ENCODE data around the gene HLA-DMB. TPM values are rescaled to one million over a fixed set of nuclear protein-coding genes. Genes with fewer than 3 reads are reported as not detected.

HLA-DMB gene
- polyA plus RNA-seq, 1 donor from 2014 or later: 2.9 TPM

- Histone ChIP-seq H3K79me2 (replicated peaks; ENCODE audit: insufficient read depth, low read length) (no peaks in the 10 kb centered on the region), H3K36me3 (ENCODE audit: insufficient read depth, low read length) (no peaks in the 10 kb centered on the region), H3K4me3 (ENCODE audit: low read length) (no peak overlapping the region), H3K9ac (ENCODE audit: low read length) (no peak overlapping the region), H3K27ac (ENCODE audit: low read length) (no peak overlapping the region), H3K27me3 (ENCODE audit: insufficient read depth, low read depth, low read length) (no peaks in the 10 kb centered on the region), H3K9me3 (ENCODE audit: low read length) (no peaks in the 10 kb centered on the region), H4K20me1 (ENCODE audit: insufficient read depth) (no peaks in the 10 kb centered on the region), H3K4me2 (ENCODE audit: low read length) (no peak overlapping the region), H2AFZ (ENCODE audit: low read depth, low read length) (no peak overlapping the region), H3F3A (ENCODE audit: insufficient read depth, low read length, poor library complexity, severe bottlenecking) (no peaks in the 10 kb centered on the region), H3K9me2 (ENCODE audit: insufficient read depth, low read length) (no peaks in the 10 kb centered on the region)
- TF ChIP-seq MXI1 (conservative IDR thresholded peaks at IDR 0.05; ENCODE audit: poor library complexity, severe bottlenecking): no peak
- no peak for TF ChIP-seq SMC3 (conservative IDR thresholded peaks at IDR 0.05; ENCODE audit: poor library complexity)
Observed at GRCh38 chr6:32906539-32906938, 34.3 kb downstream of the HLA-DMB start.

DNA sequence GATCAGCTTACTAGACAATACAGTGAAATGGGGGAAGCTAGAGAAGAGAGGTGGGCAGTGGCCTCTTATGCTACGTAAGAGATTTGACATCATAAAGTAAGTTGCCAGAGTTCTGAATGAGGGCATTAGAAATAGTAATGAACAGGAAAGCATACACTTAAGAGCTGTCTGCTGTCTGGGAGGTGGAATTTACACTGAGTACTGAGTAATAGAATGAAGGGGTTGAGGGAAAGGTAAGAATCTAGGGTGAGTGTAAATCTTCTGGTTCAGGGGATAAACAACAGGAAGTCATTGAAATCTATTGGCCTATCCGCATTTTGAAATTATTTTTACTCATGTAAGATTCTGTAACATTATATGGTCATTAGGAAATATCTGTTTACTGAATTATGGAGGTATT, 35.8 kb downstream of the HLA-DMB start:
- Histone ChIP-seq H3K9ac (ENCODE audit: low read length) (no peak overlapping the region), H3K27me3 (ENCODE audit: insufficient read depth, low read depth, low read length) (no peaks in the 10 kb centered on the region), H3K79me2 (replicated peaks; ENCODE audit: insufficient read depth, low read length) (no peaks in the 10 kb centered on the region), H2AFZ (ENCODE audit: low read depth, low read length) (no peak overlapping the region), H3K4me3 (ENCODE audit: low read length) (no peak overlapping the region), H4K20me1 (ENCODE audit: insufficient read depth) (no peaks in the 10 kb centered on the region), H3F3A (ENCODE audit: insufficient read depth, low read length, poor library complexity, severe bottlenecking) (no peaks in the 10 kb centered on the region), H3K36me3 (ENCODE audit: insufficient read depth, low read length) (no peaks in the 10 kb centered on the region), H3K9me2 (ENCODE audit: insufficient read depth, low read length) (no peaks in the 10 kb centered on the region), H3K4me2 (ENCODE audit: low read length) (no peak overlapping the region), H3K27ac (ENCODE audit: low read length) (no peak overlapping the region), H3K9me3 (ENCODE audit: low read length) (no peaks in the 10 kb centered on the region)
- TF ChIP-seq EP300 (conservative IDR thresholded peaks at IDR 0.05; ENCODE audit: poor library complexity, severe bottlenecking): no peak
- no peak for TF ChIP-seq RAD21 (conservative IDR thresholded peaks at IDR 0.05)
- TF ChIP-seq EZH2 (IDR thresholded peaks at IDR 0.05; ENCODE audit: borderline replicate concordance, insufficient read depth, low read length, poor library complexity, severe bottlenecking): no peak

GRCh38 chr6:32903952-32904351, 36.9 kb downstream of the HLA-DMB start:
- no peak overlapping the region for H3K4me3 ChIP-seq (ENCODE audit: low read length)
- no peaks in the 10 kb centered on the region for H3K9me3 ChIP-seq (ENCODE audit: low read length)
- no peaks in the 10 kb centered on the region for H4K20me1 ChIP-seq (ENCODE audit: insufficient read depth)
- no peak overlapping the region for H2AFZ ChIP-seq (ENCODE audit: low read depth, low read length)
- H3K27me3 ChIP-seq (ENCODE audit: insufficient read depth, low read depth, low read length): no peaks in the 10 kb centered on the region
- no peaks in the 10 kb centered on the region for H3K36me3 ChIP-seq (ENCODE audit: insufficient read depth, low read length)
- H3K4me2 ChIP-seq (ENCODE audit: low read length): no peak overlapping the region
- H3K9ac ChIP-seq (ENCODE audit: low read length): no peak overlapping the region
- H3K9me2 ChIP-seq (ENCODE audit: insufficient read depth, low read length): no peaks in the 10 kb centered on the region
- TF ChIP-seq EP300 (conservative IDR thresholded peaks at IDR 0.05; ENCODE audit: poor library complexity, severe bottlenecking) (no peak), RAD21 (conservative IDR thresholded peaks at IDR 0.05) (no peak), POLR2AphosphoS5 (IDR thresholded peaks at IDR 0.05) (no peak), EZH2 (IDR thresholded peaks at IDR 0.05; ENCODE audit: borderline replicate concordance, insufficient read depth, low read length, poor library complexity, severe bottlenecking) (no peak), SMC3 (conservative IDR thresholded peaks at IDR 0.05; ENCODE audit: poor library complexity) (no peak), TAF1 (IDR thresholded peaks at IDR 0.05; ENCODE audit: low read depth) (no peak), MXI1 (conservative IDR thresholded peaks at IDR 0.05; ENCODE audit: poor library complexity, severe bottlenecking) (no peak), CTCF (IDR thresholded peaks at IDR 0.05; ENCODE audit: poor library complexity, severe bottlenecking) (no peak)
- TF ChIP-seq, protein P1, sequence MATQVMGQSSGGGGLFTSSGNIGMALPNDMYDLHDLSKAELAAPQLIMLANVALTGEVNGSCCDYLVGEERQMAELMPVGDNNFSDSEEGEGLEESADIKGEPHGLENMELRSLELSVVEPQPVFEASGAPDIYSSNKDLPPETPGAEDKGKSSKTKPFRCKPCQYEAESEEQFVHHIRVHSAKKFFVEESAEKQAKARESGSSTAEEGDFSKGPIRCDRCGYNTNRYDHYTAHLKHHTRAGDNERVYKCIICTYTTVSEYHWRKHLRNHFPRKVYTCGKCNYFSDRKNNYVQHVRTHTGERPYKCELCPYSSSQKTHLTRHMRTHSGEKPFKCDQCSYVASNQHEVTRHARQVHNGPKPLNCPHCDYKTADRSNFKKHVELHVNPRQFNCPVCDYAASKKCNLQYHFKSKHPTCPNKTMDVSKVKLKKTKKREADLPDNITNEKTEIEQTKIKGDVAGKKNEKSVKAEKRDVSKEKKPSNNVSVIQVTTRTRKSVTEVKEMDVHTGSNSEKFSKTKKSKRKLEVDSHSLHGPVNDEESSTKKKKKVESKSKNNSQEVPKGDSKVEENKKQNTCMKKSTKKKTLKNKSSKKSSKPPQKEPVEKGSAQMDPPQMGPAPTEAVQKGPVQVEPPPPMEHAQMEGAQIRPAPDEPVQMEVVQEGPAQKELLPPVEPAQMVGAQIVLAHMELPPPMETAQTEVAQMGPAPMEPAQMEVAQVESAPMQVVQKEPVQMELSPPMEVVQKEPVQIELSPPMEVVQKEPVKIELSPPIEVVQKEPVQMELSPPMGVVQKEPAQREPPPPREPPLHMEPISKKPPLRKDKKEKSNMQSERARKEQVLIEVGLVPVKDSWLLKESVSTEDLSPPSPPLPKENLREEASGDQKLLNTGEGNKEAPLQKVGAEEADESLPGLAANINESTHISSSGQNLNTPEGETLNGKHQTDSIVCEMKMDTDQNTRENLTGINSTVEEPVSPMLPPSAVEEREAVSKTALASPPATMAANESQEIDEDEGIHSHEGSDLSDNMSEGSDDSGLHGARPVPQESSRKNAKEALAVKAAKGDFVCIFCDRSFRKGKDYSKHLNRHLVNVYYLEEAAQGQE (IDR thresholded peaks at IDR 0.05; ENCODE audit: borderline replicate concordance): no peak
- H3K27ac ChIP-seq (ENCODE audit: low read length): no peak overlapping the region
- H3F3A ChIP-seq (ENCODE audit: insufficient read depth, low read length, poor library complexity, severe bottlenecking): no peaks in the 10 kb centered on the region
- H3K79me2 ChIP-seq (replicated peaks; ENCODE audit: insufficient read depth, low read length): no peaks in the 10 kb centered on the region
